Keratinocyte (primary cell): ENCODE results near the gene ZNF460. TPM values are rescaled to one million over a fixed set of nuclear protein-coding genes. Genes with fewer than 3 reads are reported as not detected.

Experiments used
- DNase-seq: peaks from one replicate; pipeline ENCODE4 v3.0.0-alpha.2; 2011; ENCODE audit warnings: low read depth, missing footprints, low spot score
- FAIRE-seq: peaks from 2 replicates; lab custom pipeline; 2011; peaks lifted over from hg19 to GRCh38; lab: Jason Lieb, UNC
- H2AFZ ChIP-seq: 2 replicates; pipeline ENCODE4 v1.6.0; 2012; ENCODE audit warnings: low read length, control low read depth, inconsistent platforms; ENCODE audit not compliant: control insufficient read depth
- H3K27ac ChIP-seq: 2 replicates; pipeline ENCODE4 v1.5.1; 2011; ENCODE audit warnings: low read length; ENCODE audit not compliant: control insufficient read depth, insufficient read depth
- H3K27me3 ChIP-seq: 3 replicates; pipeline ENCODE4 v1.6.0; 2011; ENCODE audit warnings: low read length; ENCODE audit not compliant: control insufficient read depth, insufficient read depth; ENCODE audit errors: extremely low read depth
- H3K36me3 ChIP-seq, 2 experiments: 2 replicates in 1 of 2; 3 replicates in 1 of 2; pipeline ENCODE4 v1.5.1; 2011; ENCODE audit warnings: low read length in 2 of 2, mild to moderate bottlenecking in 1 of 2; ENCODE audit not compliant: control insufficient read depth in 2 of 2, insufficient read depth in 2 of 2; ENCODE audit errors: extremely low read depth in 1 of 2
- H3K4me1 ChIP-seq: 3 replicates; pipeline ENCODE4 v1.5.1; 2011; ENCODE audit warnings: low read length; ENCODE audit not compliant: control insufficient read depth, insufficient read depth; ENCODE audit errors: extremely low read depth
- H3K4me2 ChIP-seq: 3 replicates; pipeline ENCODE4 v1.6.0; 2011; ENCODE audit warnings: low read depth, low read length; ENCODE audit not compliant: control insufficient read depth, insufficient read depth; ENCODE audit errors: extremely low read depth
- H3K4me3 ChIP-seq, 3 experiments: fragments of 200-600 bp in 1 of 3; sonication (generic) in 1 of 3; 2 replicates in 2 of 3; 3 replicates in 1 of 3; pipeline ENCODE4 v1.5.1; 2011 to 2016; ENCODE audit warnings: low read length in 3 of 3, mild to moderate bottlenecking in 3 of 3, control low read depth in 2 of 3, inconsistent platforms in 1 of 3, low read depth in 1 of 3, mixed read lengths in 1 of 3, mixed run types in 1 of 3, moderate library complexity in 1 of 3; ENCODE audit not compliant: control insufficient read depth in 2 of 3, insufficient read depth in 2 of 3; ENCODE audit errors: extremely low read depth in 1 of 3
- H3K79me2 ChIP-seq: 2 replicates; pipeline ENCODE4 v1.6.0; 2012; ENCODE audit warnings: low read length; ENCODE audit not compliant: control insufficient read depth, insufficient read depth
- H3K9ac ChIP-seq: 3 replicates; pipeline ENCODE4 v1.6.0; 2011; ENCODE audit warnings: low read length; ENCODE audit not compliant: control insufficient read depth, insufficient read depth; ENCODE audit errors: extremely low read depth
- H3K9me1 ChIP-seq: 3 replicates; pipeline ENCODE4 v1.6.0; 2011; ENCODE audit warnings: low read length; ENCODE audit not compliant: control insufficient read depth, insufficient read depth; ENCODE audit errors: extremely low read depth
- H3K9me3 ChIP-seq: 2 replicates; pipeline ENCODE4 v1.5.1; 2012; ENCODE audit warnings: low read depth, low read length; ENCODE audit not compliant: control insufficient read depth
- H4K20me1 ChIP-seq: 3 replicates; pipeline ENCODE4 v1.6.0; 2011; ENCODE audit warnings: low read length; ENCODE audit not compliant: control insufficient read depth, insufficient read depth; ENCODE audit errors: extremely low read depth
- CTCF ChIP-seq, 3 experiments: IDR thresholded peaks in 1 of 3; conservative IDR thresholded peaks in 1 of 3; optimal IDR thresholded peaks in 1 of 3; 2 replicates in 2 of 3; 3 replicates in 1 of 3; pipeline versions ENCODE3 to v1.5.1; 2011; ENCODE audit warnings: low read length in 3 of 3, mild to moderate bottlenecking in 3 of 3, moderate library complexity in 2 of 3, control low read depth in 1 of 3, inconsistent platforms in 1 of 3; ENCODE audit not compliant: insufficient read depth in 2 of 3; ENCODE audit errors: extremely low read depth in 1 of 3
- EZH2 ChIP-seq: IDR thresholded peaks from one replicate; pipeline ENCODE4 v1.6.1; 2012; ENCODE audit warnings: inconsistent platforms, mild to moderate bottlenecking, low read length, moderate library complexity
- dilution Hi-C: fragments of 300-500 bp; cut with MboI; formaldehyde crosslinking; loops from one replicate; pipeline ENCODE4 v1.7.0; 2020; ENCODE audit warnings: low sequenced_read_pairs; ENCODE audit not compliant: extremely low pct_ligation_motif_present
- polyA minus RNA-seq, 3 experiments: library from RNA; depleted of rRNA, polyadenylated mRNA; stranded (reverse); fragments of >200 nt; gene quantifications; 1 replicate in 1 of 3; 2 replicates in 1 of 3; 3 replicates in 1 of 3; pipeline ENCODE4 v1.2.3, GENCODE V29; 2011
- polyA plus RNA-seq, 5 experiments: library from polyadenylated mRNA; depleted of rRNA in 3 of 5; stranded (reverse) in 3 of 5; stranded (forward) in 1 of 5; unstranded in 1 of 5; fragments of >200 nt; gene quantifications; 1 replicate in 1 of 5; 2 replicates in 3 of 5; 3 replicates in 1 of 5; pipeline versions ENCODE4 v1.2.1 to v1.2.3, GENCODE V29; 2011 to 2012; ENCODE audit warnings: missing spikeins in 2 of 5, low read depth in 1 of 5, low replicate concordance in 1 of 5

ZNF460 gene
- polyA plus RNA-seq, result 10.3 to 16.9 TPM (median 15.2 TPM) in 3 replicates
- 10.3 TPM for polyA plus RNA-seq (2011; ENCODE audit: low read depth)
- 4.2 and 5.9 TPM in 2 replicates for polyA plus RNA-seq (2011; cell fraction: cytosol; rRNA removed)
- 42.5 and 43.0 TPM in 2 replicates for polyA plus RNA-seq (2011; cell fraction: nucleus; rRNA removed)
- 2.1 and 10.8 TPM in 2 replicates for polyA plus RNA-seq (2012; ENCODE audit: low replicate concordance)
- 99.8 to 260 TPM (median 199 TPM) in 3 replicates for polyA minus RNA-seq
- 67.9 TPM for polyA minus RNA-seq (2011; cell fraction: cytosol; rRNA and poly(A)+ RNA removed)
- 228 and 328 TPM in 2 replicates for polyA minus RNA-seq (2011; cell fraction: nucleus; rRNA and poly(A)+ RNA removed)

GRCh38 chr19:57280165-57280961 is at the start of gene ZNF460:
Gene ZNF460, plus strand, starts transcription at chr19:57280485. Its CDS starts 322 bp downstream, at chr19:57280807.
- peak within 1 kb of the TSS; percentile 70 to 81 (median 71) for H3K4me3 ChIP-seq
- H3K36me3 ChIP-seq, result peaks cover 8 to 21% of the 10 kb centered on the region in 2 experiments
- peaks cover 50% of the 10 kb centered on the region for H3K79me2 ChIP-seq
- DNase-seq (peak; percentile 78), FAIRE-seq (peak; percentile 65)
- dilution Hi-C loops, result no loop called here
- H4K20me1 ChIP-seq, result peaks cover 11% of the 10 kb centered on the region
- H3K4me2 ChIP-seq, result peak within 1 kb of the TSS; percentile 95
- H3K27ac ChIP-seq, result peak within 1 kb of the TSS; percentile 99
- no peaks in the 10 kb centered on the region for H3K27me3 ChIP-seq
- H3K9me1 ChIP-seq, result no peaks in the 10 kb centered on the region
- peaks cover 38% of the 10 kb centered on the region for H3K4me1 ChIP-seq
- H3K9ac ChIP-seq, result peak within 1 kb of the TSS; percentile 99
- H2AFZ ChIP-seq, result peak within 1 kb of the TSS; percentile 76
- H3K9me3 ChIP-seq, result no peaks in the 10 kb centered on the region
- no peak for TF ChIP-seq CTCF (optimal IDR thresholded peaks at IDR 0.05 in 1 of 3, IDR thresholded peaks at IDR 0.05 in 1 of 3, conservative IDR thresholded peaks at IDR 0.05 in 1 of 3; ENCODE audit: extremely low read depth in 1 of 3, insufficient read depth in 2 of 3, low read length in 3 of 3)
- TF ChIP-seq EZH2, result no peak

- Histone ChIP-seq H3K4me3 (no peak overlapping the region), H3K9me3 (no peaks in the 10 kb centered on the region), H3K36me3 (no peaks in the 10 kb centered on the region), H3K9ac (no peak overlapping the region), H3K79me2 (no peaks in the 10 kb centered on the region), H4K20me1 (no peaks in the 10 kb centered on the region), H3K27ac (no peak overlapping the region), H3K4me2 (no peak overlapping the region), H3K4me1 (no peaks in the 10 kb centered on the region), H3K9me1 (no peaks in the 10 kb centered on the region), H3K27me3 (no peaks in the 10 kb centered on the region), H2AFZ (no peak overlapping the region)
- dilution Hi-C loops, result no loop called here
- TF ChIP-seq CTCF (optimal IDR thresholded peaks at IDR 0.05 in 1 of 3, IDR thresholded peaks at IDR 0.05 in 1 of 3, conservative IDR thresholded peaks at IDR 0.05 in 1 of 3; ENCODE audit: extremely low read depth in 1 of 3, insufficient read depth in 2 of 3, low read length in 3 of 3) (no peak), EZH2 (no peak)
- DNase-seq (no peak), FAIRE-seq (no peak)
Observed at GRCh38 chr19:57231686-57232085, 48.6 kb upstream of the ZNF460 start.
